Sigmoid colon (tissue), 4 donors: ENCODE measurements around the gene KLRD1.
"Not testable (repeated sequence)": the region's sequence is repeated elsewhere in the genome, so short reads cannot be mapped to it uniquely, and the experiment has no call there.

Experiments
- EP300 ChIP-seq, 4 donors: sonication (generic); formaldehyde crosslinking; IDR thresholded peaks; one replicate each; pipeline ENCODE4 v1.6.1; 2017; ENCODE audit warnings: antibody characterized with exemption in 4 of 4
- POLR2A ChIP-seq, 2 donors: fragments of 450-650 bp; IDR thresholded peaks; one replicate each; pipeline ENCODE4 v1.6.1; 2016; ENCODE audit warnings: antibody characterized with exemption in 2 of 2, mild to moderate bottlenecking in 2 of 2, moderate library complexity in 2 of 2
- POLR2AphosphoS5 ChIP-seq, 4 donors: sonication (generic); formaldehyde crosslinking; IDR thresholded peaks; one replicate each; pipeline ENCODE4 v1.6.1; 2017; ENCODE audit warnings: antibody characterized with exemption in 4 of 4
- TF ChIP-seq, protein P1 (sequence below), 4 experiments: fragments of 450-650 bp in 3 of 4; fragments of 200-600 bp in 1 of 4; IDR thresholded peaks; one replicate each; pipeline ENCODE4 v1.5.1; 2016 to 2019; ENCODE audit warnings: antibody characterized with exemption in 4 of 4, mild to moderate bottlenecking in 3 of 4, moderate library complexity in 2 of 4

DNA sequence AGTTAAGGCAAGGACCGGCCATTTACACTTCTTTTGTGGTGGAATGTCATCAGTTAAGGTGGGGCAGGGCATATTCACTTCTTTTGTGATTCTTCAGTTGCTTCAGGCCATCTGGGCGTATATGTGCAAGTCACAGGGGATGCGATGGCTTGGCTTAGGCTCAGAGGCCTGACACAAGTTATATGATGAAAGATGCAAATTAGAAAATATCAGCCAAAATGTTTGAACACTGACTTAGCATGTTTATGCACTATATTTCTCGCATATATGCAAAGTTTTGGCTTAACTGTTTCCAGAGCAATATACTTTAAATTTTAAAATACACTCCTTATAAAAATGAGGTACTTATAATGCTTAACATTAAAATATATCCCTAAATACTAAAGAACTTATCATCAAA lies 30.8 kb downstream of the KLRD1 start:
- TF ChIP-seq, protein P1, sequence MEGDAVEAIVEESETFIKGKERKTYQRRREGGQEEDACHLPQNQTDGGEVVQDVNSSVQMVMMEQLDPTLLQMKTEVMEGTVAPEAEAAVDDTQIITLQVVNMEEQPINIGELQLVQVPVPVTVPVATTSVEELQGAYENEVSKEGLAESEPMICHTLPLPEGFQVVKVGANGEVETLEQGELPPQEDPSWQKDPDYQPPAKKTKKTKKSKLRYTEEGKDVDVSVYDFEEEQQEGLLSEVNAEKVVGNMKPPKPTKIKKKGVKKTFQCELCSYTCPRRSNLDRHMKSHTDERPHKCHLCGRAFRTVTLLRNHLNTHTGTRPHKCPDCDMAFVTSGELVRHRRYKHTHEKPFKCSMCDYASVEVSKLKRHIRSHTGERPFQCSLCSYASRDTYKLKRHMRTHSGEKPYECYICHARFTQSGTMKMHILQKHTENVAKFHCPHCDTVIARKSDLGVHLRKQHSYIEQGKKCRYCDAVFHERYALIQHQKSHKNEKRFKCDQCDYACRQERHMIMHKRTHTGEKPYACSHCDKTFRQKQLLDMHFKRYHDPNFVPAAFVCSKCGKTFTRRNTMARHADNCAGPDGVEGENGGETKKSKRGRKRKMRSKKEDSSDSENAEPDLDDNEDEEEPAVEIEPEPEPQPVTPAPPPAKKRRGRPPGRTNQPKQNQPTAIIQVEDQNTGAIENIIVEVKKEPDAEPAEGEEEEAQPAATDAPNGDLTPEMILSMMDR (IDR thresholded peaks at IDR 0.05) = not testable (repeated sequence)
- not testable (repeated sequence) for TF ChIP-seq EP300, POLR2AphosphoS5, POLR2A (IDR thresholded peaks at IDR 0.05)
